ENCODE measurements around the gene LTBP3.

Gene LTBP3

DNA sequence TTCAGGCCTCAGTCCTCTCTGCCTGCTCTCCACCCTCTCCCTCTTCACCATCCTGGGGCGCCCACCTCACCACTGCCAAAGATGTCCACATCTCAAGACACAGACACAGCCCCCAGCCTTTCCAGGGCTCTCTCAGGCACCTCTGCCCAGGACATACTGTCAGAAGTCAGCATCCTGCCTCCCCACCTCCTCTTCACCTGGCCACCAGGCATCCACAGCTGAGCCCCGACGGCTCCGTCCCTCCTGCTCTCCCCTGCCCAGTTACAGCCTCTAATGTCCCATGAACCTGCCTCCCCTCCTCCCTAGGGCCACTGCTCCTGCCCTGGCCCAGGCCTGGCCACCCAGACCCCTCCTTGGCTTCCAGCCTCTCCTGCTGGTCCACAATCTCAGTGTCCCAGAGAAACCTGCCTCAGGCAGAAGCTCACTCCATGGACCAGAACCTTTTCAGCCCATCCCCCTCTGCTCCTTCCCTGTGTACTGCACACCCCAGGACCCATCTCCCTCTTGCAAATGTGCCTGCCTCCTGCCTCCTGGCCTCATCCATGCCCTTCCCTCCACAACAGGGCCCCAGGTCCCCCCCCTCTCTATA, 3.2 kb downstream of the LTBP3 start:
- Histone ChIP-seq H3K4me2 (ENCODE audit: low read length) (no peak overlapping the region), H2AFZ (no peak overlapping the region), H3K4me1 (peaks cover 17% of the 10 kb centered on the region), H3K9me3 (ENCODE audit: control insufficient read depth, low read length) (no peaks in the 10 kb centered on the region), H3K9ac (no peak overlapping the region), H3K27me3 (ENCODE audit: control insufficient read depth, insufficient read depth, low read length) (no peaks in the 10 kb centered on the region), H3K79me2 (peaks cover 3% of the 10 kb centered on the region), H3K4me3 (ENCODE audit: low read depth, low read length) (no peak overlapping the region), H3K36me3 (ENCODE audit: control insufficient read depth, insufficient read depth, low read length) (no peaks in the 10 kb centered on the region), H3K27ac (peak overlapping the region; percentile 82)
- TF ChIP-seq, protein P1, sequence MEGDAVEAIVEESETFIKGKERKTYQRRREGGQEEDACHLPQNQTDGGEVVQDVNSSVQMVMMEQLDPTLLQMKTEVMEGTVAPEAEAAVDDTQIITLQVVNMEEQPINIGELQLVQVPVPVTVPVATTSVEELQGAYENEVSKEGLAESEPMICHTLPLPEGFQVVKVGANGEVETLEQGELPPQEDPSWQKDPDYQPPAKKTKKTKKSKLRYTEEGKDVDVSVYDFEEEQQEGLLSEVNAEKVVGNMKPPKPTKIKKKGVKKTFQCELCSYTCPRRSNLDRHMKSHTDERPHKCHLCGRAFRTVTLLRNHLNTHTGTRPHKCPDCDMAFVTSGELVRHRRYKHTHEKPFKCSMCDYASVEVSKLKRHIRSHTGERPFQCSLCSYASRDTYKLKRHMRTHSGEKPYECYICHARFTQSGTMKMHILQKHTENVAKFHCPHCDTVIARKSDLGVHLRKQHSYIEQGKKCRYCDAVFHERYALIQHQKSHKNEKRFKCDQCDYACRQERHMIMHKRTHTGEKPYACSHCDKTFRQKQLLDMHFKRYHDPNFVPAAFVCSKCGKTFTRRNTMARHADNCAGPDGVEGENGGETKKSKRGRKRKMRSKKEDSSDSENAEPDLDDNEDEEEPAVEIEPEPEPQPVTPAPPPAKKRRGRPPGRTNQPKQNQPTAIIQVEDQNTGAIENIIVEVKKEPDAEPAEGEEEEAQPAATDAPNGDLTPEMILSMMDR (IDR thresholded peaks at IDR 0.05): no peak

DNA sequence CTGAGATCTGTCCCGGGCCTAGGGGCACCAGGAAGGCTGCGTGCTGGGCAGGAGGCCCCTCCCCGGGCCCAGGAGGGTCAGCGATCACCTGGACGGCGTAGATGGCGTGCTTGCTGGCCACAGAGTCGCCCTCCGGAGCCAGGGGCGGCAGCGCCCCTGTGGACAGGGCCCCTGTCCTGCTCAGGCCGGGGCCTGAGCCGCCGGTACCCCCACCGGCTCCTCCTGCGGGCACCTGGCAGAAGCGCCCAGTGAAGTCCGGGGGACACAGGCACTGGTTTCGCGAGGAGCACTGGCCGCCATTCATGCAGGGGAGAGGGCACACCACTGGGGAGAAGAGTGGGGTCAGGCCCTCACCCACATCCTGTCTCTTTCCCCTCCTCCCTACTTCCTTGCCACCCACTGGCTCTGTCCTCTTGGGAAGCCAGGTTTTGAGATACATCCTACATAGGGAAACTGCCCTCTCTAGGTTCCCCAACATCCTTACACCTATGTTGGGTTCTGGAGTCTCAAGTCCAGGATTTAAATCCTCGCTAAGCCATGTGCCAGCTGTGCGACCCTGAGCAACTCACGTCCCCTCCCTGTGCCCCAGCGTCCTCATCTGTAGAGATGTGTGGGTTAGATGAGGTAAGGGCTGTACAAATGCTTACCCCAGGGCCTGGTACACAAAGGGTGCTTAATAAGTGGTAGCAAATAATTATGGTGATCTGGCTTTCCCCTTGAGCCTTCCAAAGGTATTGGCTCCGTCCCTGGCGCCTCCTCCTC, 3.9 kb downstream of the LTBP3 start:
- peaks cover 13% of the 10 kb centered on the region for H3K4me1 ChIP-seq
- TF ChIP-seq, protein P1 (IDR thresholded peaks at IDR 0.05): no peak
- no peaks in the 10 kb centered on the region for H3K9me3 ChIP-seq (ENCODE audit: control insufficient read depth, low read length)
- no peak overlapping the region for H3K9ac ChIP-seq
- H3K27me3 ChIP-seq (ENCODE audit: control insufficient read depth, insufficient read depth, low read length): no peaks in the 10 kb centered on the region
- H3K4me2 ChIP-seq (ENCODE audit: low read length): no peak overlapping the region
- no peak overlapping the region for H2AFZ ChIP-seq
- no peak overlapping the region for H3K4me3 ChIP-seq (ENCODE audit: low read depth, low read length)
- peaks cover 3% of the 10 kb centered on the region for H3K79me2 ChIP-seq
- no peak overlapping the region for H3K27ac ChIP-seq
- no peaks in the 10 kb centered on the region for H3K36me3 ChIP-seq (ENCODE audit: control insufficient read depth, insufficient read depth, low read length)

- Histone ChIP-seq H3K4me3 (ENCODE audit: low read depth, low read length) (no peak overlapping the region), H3K4me2 (ENCODE audit: low read length) (no peak overlapping the region), H3K9me3 (ENCODE audit: control insufficient read depth, low read length) (no peaks in the 10 kb centered on the region), H2AFZ (no peak overlapping the region), H3K27me3 (ENCODE audit: control insufficient read depth, insufficient read depth, low read length) (no peaks in the 10 kb centered on the region), H3K27ac (no peak overlapping the region), H3K36me3 (ENCODE audit: control insufficient read depth, insufficient read depth, low read length) (no peaks in the 10 kb centered on the region), H3K9ac (no peak overlapping the region), H3K4me1 (peaks cover 9% of the 10 kb centered on the region), H3K79me2 (peaks cover 3% of the 10 kb centered on the region)
- TF ChIP-seq, protein P1 (IDR thresholded peaks at IDR 0.05): no peak
Measured at GRCh38 chr11:65553301-65554001, 4.7 kb downstream of the LTBP3 start.

- Histone ChIP-seq H3K4me1 (peaks cover 9% of the 10 kb centered on the region), H3K4me3 (ENCODE audit: low read depth, low read length) (no peak overlapping the region), H3K27me3 (ENCODE audit: control insufficient read depth, insufficient read depth, low read length) (no peaks in the 10 kb centered on the region), H3K9ac (no peak overlapping the region), H3K79me2 (peaks cover 3% of the 10 kb centered on the region), H3K4me2 (ENCODE audit: low read length) (no peak overlapping the region), H3K36me3 (ENCODE audit: control insufficient read depth, insufficient read depth, low read length) (no peaks in the 10 kb centered on the region), H3K27ac (no peak overlapping the region), H2AFZ (no peak overlapping the region), H3K9me3 (ENCODE audit: control insufficient read depth, low read length) (no peaks in the 10 kb centered on the region)
- TF ChIP-seq, protein P1 (IDR thresholded peaks at IDR 0.05): no peak
Measured at GRCh38 chr11:65552388-65552951, 5.7 kb downstream of the LTBP3 start.

Data from parathyroid adenoma (tissue), 2 donors.